ENCODE results near the gene SGSM2.

DNA sequence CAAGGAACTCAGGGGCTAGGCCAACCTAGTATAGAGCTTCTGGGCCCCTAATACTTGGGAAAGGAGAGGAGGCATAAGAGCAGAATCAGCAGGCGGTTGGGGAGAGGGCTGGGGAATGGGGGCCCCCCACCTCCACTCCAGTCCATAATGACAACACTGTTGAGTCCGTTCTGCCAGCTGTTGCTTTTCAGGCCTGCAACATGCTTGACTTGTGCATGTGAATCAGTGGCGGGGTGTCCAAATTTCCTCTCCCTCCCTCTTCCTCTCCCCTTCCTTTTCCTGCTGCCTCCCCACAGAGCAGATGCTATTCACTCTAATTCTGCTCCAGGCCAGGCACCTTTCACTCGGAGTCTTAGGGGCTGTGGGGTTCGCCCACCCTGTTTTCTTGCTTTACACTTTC is 31.7 kb downstream of the SGSM2 start:
- TF ChIP-seq, protein P1, sequence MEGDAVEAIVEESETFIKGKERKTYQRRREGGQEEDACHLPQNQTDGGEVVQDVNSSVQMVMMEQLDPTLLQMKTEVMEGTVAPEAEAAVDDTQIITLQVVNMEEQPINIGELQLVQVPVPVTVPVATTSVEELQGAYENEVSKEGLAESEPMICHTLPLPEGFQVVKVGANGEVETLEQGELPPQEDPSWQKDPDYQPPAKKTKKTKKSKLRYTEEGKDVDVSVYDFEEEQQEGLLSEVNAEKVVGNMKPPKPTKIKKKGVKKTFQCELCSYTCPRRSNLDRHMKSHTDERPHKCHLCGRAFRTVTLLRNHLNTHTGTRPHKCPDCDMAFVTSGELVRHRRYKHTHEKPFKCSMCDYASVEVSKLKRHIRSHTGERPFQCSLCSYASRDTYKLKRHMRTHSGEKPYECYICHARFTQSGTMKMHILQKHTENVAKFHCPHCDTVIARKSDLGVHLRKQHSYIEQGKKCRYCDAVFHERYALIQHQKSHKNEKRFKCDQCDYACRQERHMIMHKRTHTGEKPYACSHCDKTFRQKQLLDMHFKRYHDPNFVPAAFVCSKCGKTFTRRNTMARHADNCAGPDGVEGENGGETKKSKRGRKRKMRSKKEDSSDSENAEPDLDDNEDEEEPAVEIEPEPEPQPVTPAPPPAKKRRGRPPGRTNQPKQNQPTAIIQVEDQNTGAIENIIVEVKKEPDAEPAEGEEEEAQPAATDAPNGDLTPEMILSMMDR (IDR thresholded peaks at IDR 0.05; ENCODE audit: insufficient read depth, low read length, poor library complexity, severe bottlenecking), result no peak
- no peak for TF ChIP-seq EZH2phosphoT487 (conservative IDR thresholded peaks at IDR 0.05; ENCODE audit: low read length)
